22Rv1 (cell line): Measurements from ENCODE around the gene FCRLA.
A peak's percentile ranks its signal among the peaks of the same experiment; 100 is the strongest.

Experiments
- H3K27ac ChIP-seq: fragments of 450-650 bp; 2 replicates; pipeline ENCODE4 v1.5.1; 2017
- ZFX ChIP-seq: fragments of 450-650 bp; IDR thresholded peaks from 2 replicates; pipeline ENCODE4 v1.6.1; 2017; ENCODE audit warnings: antibody characterized with exemption, borderline replicate concordance
- TF ChIP-seq, protein P1 (sequence below): fragments of 450-650 bp; IDR thresholded peaks from 2 replicates; pipeline ENCODE4 v1.5.1; 2017; ENCODE audit warnings: mild to moderate bottlenecking

Gene FCRLA

DNA sequence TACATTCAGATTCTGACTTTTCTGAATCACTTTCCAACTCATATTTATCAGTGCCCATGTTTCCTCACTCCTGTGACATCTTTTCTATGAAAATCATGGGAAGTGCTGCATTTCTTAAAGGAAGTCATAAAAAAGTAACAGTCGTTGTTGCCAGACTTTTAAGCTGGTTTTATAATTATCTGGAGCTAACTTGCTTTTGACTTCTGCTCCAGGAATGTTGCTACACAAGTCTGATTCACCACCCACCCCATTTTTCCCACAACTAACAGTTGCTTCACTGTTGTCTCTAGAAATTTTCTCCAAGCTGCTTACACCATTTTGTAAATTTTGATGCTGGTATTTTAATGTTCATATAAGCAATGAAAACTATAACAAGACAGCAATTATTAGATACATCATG lies 26.5 kb downstream of the FCRLA start:
- no peak for TF ChIP-seq ZFX
- TF ChIP-seq, protein P1, sequence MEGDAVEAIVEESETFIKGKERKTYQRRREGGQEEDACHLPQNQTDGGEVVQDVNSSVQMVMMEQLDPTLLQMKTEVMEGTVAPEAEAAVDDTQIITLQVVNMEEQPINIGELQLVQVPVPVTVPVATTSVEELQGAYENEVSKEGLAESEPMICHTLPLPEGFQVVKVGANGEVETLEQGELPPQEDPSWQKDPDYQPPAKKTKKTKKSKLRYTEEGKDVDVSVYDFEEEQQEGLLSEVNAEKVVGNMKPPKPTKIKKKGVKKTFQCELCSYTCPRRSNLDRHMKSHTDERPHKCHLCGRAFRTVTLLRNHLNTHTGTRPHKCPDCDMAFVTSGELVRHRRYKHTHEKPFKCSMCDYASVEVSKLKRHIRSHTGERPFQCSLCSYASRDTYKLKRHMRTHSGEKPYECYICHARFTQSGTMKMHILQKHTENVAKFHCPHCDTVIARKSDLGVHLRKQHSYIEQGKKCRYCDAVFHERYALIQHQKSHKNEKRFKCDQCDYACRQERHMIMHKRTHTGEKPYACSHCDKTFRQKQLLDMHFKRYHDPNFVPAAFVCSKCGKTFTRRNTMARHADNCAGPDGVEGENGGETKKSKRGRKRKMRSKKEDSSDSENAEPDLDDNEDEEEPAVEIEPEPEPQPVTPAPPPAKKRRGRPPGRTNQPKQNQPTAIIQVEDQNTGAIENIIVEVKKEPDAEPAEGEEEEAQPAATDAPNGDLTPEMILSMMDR = no peak

GRCh38 chr1:161735837-161736236 lies 28.8 kb downstream of the FCRLA start:
- TF ChIP-seq, protein P1 = no peak
- TF ChIP-seq ZFX = no peak
- H3K27ac ChIP-seq = no peak overlapping the region

More for the DNA sequence above, 26.5 kb downstream of the FCRLA start:
- no peak overlapping the region for H3K27ac ChIP-seq

- no peak overlapping the region for H3K27ac ChIP-seq
- TF ChIP-seq, protein P1 = no peak
- TF ChIP-seq ZFX = no peak
Observed at GRCh38 chr1:161736335-161736969, 29.4 kb downstream of the FCRLA start.

- TF ChIP-seq, protein P1 = no peak
- no peak for TF ChIP-seq ZFX
- H3K27ac ChIP-seq = no peak overlapping the region
Observed at GRCh38 chr1:161737625-161738024, 30.6 kb downstream of the FCRLA start.

GRCh38 chr1:161738627-161739287 lies 31.7 kb downstream of the FCRLA start:
- no peak overlapping the region for H3K27ac ChIP-seq
- TF ChIP-seq ZFX = no peak
- TF ChIP-seq, protein P1 = peak; percentile 45

DNA sequence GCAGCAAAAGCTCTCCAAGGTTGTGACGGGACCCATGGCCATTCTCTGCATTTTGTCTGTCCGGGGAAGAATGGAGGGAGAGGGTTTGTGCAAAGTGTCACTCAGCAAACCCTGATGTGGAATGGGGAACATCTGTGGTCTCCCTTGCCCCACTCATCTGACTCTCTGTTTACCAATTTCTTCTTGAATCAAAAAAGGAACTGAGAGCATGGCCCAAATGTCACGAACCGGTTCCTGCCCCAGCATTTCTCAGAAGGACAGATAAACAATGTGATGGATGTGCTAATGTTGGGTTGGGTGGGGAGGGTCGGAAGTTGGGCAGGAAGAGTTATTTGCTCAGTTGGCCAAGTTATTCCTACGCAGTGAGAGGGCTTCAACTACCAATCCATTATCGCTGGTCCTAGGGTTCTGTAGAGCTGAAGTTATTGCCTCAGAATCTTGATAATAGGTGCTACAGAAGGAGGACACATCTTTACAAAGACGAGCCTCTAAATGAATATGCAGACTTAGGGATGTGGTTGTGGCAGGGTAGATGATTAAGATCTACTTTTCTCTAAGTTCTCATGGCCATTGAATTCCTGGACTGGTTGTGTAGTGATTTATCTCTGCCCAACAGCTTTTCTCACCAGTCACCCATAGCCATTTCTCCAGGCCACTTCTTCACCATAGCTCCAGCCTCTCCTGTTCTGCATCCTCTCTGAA lies 33.0 kb downstream of the FCRLA start:
- TF ChIP-seq ZFX = no peak
- TF ChIP-seq, protein P1 = no peak
- H3K27ac ChIP-seq = no peak overlapping the region

DNA sequence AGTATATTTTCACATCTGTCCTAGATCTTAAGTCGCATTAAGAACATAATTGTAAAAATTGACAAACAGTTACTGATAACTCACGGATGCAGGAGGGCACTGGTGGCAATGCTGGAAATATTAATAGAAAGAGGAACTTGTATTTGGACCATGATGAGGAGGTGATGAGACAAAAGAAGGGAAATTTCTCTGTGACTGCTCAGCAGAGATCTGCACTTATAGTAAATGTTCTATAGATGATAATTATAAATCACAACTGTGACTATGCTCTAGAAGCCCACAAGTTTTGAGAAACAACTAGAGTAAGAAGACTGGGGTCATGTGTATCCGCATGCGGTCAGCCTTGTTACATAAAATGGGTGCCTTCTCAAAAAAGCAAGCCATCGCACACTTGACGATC lies 33.9 kb downstream of the FCRLA start:
- TF ChIP-seq ZFX = no peak
- TF ChIP-seq, protein P1 = no peak
- no peak overlapping the region for H3K27ac ChIP-seq
